Measurements from ENCODE around the gene CDC16. TPM values are rescaled to one million over a fixed set of nuclear protein-coding genes. Genes with fewer than 3 reads are reported as not detected.

Gene CDC16
- total and polyA plus RNA-seq, 9 of the 15 experiments (the other 6 are each of a cell fraction or from before 2014, with no cell fraction given) = 23.2 to 102 (median 51.6) TPM

DNA sequence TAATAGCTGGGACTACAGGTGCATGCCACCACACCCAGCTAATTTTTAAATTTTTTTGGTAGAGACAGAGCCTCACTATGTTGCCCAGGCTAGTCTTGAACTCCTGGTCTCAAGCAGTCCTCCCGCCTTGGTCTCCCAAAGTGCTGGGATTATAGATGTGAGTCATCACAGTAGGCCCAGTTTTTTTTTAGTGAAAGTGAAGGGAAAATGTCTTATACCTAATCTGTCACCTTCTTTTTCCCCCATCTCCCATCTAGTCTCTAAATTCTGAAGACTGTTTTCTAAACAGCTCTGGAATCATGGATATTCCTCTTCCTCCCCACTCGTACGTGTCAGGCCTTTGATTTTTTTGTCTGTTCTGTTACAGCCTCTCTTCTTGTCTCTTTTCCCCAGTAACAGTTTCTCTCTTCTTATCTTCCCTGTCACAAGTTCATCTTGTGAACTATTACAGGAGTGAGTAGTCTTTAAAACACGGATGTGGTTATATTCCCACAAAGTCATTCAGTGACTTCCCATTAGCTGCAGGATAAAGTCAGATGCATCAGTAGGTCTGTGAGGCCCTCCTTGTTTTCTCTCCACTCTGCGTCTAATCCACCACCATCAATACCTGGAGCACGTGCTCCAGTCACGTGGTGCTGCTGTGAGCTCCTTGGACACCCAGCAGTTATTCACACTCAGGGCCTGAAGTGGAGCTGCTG, 2.9 kb downstream of the CDC16 start (continued):
- TF ChIP-seq, protein P1, sequence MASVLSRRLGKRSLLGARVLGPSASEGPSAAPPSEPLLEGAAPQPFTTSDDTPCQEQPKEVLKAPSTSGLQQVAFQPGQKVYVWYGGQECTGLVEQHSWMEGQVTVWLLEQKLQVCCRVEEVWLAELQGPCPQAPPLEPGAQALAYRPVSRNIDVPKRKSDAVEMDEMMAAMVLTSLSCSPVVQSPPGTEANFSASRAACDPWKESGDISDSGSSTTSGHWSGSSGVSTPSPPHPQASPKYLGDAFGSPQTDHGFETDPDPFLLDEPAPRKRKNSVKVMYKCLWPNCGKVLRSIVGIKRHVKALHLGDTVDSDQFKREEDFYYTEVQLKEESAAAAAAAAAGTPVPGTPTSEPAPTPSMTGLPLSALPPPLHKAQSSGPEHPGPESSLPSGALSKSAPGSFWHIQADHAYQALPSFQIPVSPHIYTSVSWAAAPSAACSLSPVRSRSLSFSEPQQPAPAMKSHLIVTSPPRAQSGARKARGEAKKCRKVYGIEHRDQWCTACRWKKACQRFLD (CRISPR knock-in tag; IDR thresholded peaks at IDR 0.05) = peak; percentile 92
- TF ChIP-seq NFYB (IDR thresholded peaks at IDR 0.05; ENCODE audit: extremely low read depth, insufficient read length) (no peak), DPF2 (IDR thresholded peaks at IDR 0.05) (peak; percentile 78), ZFP36 (IDR thresholded peaks at IDR 0.05; ENCODE audit: low read depth, low read length, partially characterized antibody) (no peak), SP2 (IDR thresholded peaks at IDR 0.05; ENCODE audit: extremely low read depth, low read depth, low read length, poor library complexity, severe bottlenecking) (no peak), HDAC1 (IDR thresholded peaks at IDR 0.05) (peak in 1 of 2 experiments; percentile 53; a peak in 1 of 4 replicates), ZNF23 (CRISPR knock-in tag; IDR thresholded peaks at IDR 0.05) (no peak), GABPA (tag; conservative IDR thresholded peaks at IDR 0.05; ENCODE audit: low read depth) (peak; percentile 66), NCOA4 (IDR thresholded peaks at IDR 0.05; ENCODE audit: partially characterized antibody) (no peak)
- TF ChIP-seq, protein P2, sequence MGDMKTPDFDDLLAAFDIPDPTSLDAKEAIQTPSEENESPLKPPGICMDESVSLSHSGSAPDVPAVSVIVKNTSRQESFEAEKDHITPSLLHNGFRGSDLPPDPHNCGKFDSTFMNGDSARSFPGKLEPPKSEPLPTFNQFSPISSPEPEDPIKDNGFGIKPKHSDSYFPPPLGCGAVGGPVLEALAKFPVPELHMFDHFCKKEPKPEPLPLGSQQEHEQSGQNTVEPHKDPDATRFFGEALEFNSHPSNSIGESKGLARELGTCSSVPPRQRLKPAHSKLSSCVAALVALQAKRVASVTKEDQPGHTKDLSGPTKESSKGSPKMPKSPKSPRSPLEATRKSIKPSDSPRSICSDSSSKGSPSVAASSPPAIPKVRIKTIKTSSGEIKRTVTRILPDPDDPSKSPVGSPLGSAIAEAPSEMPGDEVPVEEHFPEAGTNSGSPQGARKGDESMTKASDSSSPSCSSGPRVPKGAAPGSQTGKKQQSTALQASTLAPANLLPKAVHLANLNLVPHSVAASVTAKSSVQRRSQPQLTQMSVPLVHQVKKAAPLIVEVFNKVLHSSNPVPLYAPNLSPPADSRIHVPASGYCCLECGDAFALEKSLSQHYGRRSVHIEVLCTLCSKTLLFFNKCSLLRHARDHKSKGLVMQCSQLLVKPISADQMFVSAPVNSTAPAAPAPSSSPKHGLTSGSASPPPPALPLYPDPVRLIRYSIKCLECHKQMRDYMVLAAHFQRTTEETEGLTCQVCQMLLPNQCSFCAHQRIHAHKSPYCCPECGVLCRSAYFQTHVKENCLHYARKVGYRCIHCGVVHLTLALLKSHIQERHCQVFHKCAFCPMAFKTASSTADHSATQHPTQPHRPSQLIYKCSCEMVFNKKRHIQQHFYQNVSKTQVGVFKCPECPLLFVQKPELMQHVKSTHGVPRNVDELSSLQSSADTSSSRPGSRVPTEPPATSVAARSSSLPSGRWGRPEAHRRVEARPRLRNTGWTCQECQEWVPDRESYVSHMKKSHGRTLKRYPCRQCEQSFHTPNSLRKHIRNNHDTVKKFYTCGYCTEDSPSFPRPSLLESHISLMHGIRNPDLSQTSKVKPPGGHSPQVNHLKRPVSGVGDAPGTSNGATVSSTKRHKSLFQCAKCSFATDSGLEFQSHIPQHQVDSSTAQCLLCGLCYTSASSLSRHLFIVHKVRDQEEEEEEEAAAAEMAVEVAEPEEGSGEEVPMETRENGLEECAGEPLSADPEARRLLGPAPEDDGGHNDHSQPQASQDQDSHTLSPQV (IDR thresholded peaks at IDR 0.05) = peak; percentile 61
